ENCODE results near the gene SCNN1G. TPM values are rescaled to one million over a fixed set of nuclear protein-coding genes. Genes with fewer than 3 reads are reported as not detected.

SCNN1G gene
- total and polyA plus RNA-seq, 2 of the 4 experiments (the other 2 are of a cell fraction): not detected

GRCh38 chr16:23194497-23195221 is 12.1 kb downstream of the SCNN1G start:
- no peak for ATAC-seq (ENCODE audit: low read depth)
- H3K27me3 ChIP-seq (ENCODE audit: control insufficient read depth, insufficient read depth, low read length): no peaks in the 10 kb centered on the region
- no peak overlapping the region for H3K14ac ChIP-seq (replicated peaks; ENCODE audit: low read depth, low read length)
- H3K27ac ChIP-seq (ENCODE audit: insufficient read depth, low read length): no peak overlapping the region
- H4K91ac ChIP-seq (ENCODE audit: insufficient read depth, low read depth, low read length): no peak overlapping the region
- H2BK120ac ChIP-seq (ENCODE audit: low read depth, low read length): no peak overlapping the region
- 87% methylated on average over 3 of the region's 9 CpGs; no CpG with 5 or more reads in 1 of the 2 experiments for WGBS, 2 experiments (ENCODE audit: extremely low coverage in 2 of 2, insufficient read length in 1 of 2)
- no peak overlapping the region for H2BK15ac ChIP-seq (ENCODE audit: low read depth, low read length)
- H3K79me1 ChIP-seq (ENCODE audit: low read depth in 1 of 2, low read length in 2 of 2): no peaks in the 10 kb centered on the region
- no peak overlapping the region for H2AK5ac ChIP-seq (ENCODE audit: low read depth, low read length)
- no peak overlapping the region for H4K8ac ChIP-seq (ENCODE audit: low read depth in 2 of 2, low read length in 2 of 2)
- dilution Hi-C loops (cut with HindIII; ENCODE audit: low sequenced_read_pairs, unreplicated experiment): no loop called here
- H4K20me1 ChIP-seq (ENCODE audit: insufficient read depth, low read length): no peaks in the 10 kb centered on the region
- no peaks in the 10 kb centered on the region for H3K9me3 ChIP-seq (ENCODE audit: control insufficient read depth, insufficient read depth, low read length)
- H3K18ac ChIP-seq (ENCODE audit: low read depth, low read length): no peak overlapping the region
- no peaks in the 10 kb centered on the region for H3K36me3 ChIP-seq (ENCODE audit: control insufficient read depth, insufficient read depth, low read length)
- no peaks in the 10 kb centered on the region for H3K9me1 ChIP-seq (ENCODE audit: insufficient read depth, low read length)
- TF ChIP-seq RFX5 (IDR thresholded peaks at IDR 0.05; ENCODE audit: low read depth, low read length): no peak
- no peak for TF ChIP-seq USF2 (IDR thresholded peaks at IDR 0.05; ENCODE audit: low read depth, low read length)
- no peak for TF ChIP-seq NFE2L2 (IDR thresholded peaks at IDR 0.05; ENCODE audit: low read depth, low read length)
- no peak for TF ChIP-seq MAFK (IDR thresholded peaks at IDR 0.05; ENCODE audit: low read depth, low read length)
- TF ChIP-seq CTCF (conservative IDR thresholded peaks at IDR 0.05; ENCODE audit: low read depth, low read length): no peak
- no peak for TF ChIP-seq BHLHE40 (IDR thresholded peaks at IDR 0.05; ENCODE audit: low read depth, low read length)
- no peak for TF ChIP-seq RCOR1 (IDR thresholded peaks at IDR 0.05; ENCODE audit: insufficient replicate concordance, low read length)
- TF ChIP-seq MXI1 (IDR thresholded peaks at IDR 0.05; ENCODE audit: borderline replicate concordance, low read depth, low read length): no peak
- TF ChIP-seq CHD1 (IDR thresholded peaks at IDR 0.05; ENCODE audit: low read depth, low read length): no peak
- no peak for TF ChIP-seq CEBPB (IDR thresholded peaks at IDR 0.05; ENCODE audit: low read depth, low read length)
- no peak for TF ChIP-seq MAZ (IDR thresholded peaks at IDR 0.05; ENCODE audit: borderline replicate concordance, low read depth, low read length)
- no peak for TF ChIP-seq SMC3 (IDR thresholded peaks at IDR 0.05; ENCODE audit: low read depth, low read length)
- TF ChIP-seq RAD21 (IDR thresholded peaks at IDR 0.05; ENCODE audit: low read length): no peak
- TF ChIP-seq POLR2A (IDR thresholded peaks at IDR 0.05; ENCODE audit: low read depth, low read length): no peak
- TF ChIP-seq FOS (IDR thresholded peaks at IDR 0.05; ENCODE audit: low read depth, low read length): no peak
- TF ChIP-seq ELK1 (IDR thresholded peaks at IDR 0.05; ENCODE audit: borderline replicate concordance, low read depth, low read length): no peak
- H4K5ac ChIP-seq (ENCODE audit: low read depth, low read length): no peak overlapping the region
- H3K4me3 ChIP-seq (ENCODE audit: insufficient read depth, low read depth, low read length): no peak overlapping the region
- H2BK20ac ChIP-seq (ENCODE audit: low read depth, low read length): no peak overlapping the region
- no TSS peak for BruUV-seq (replicated peaks)
- intact Hi-C loops (cut with micrococcal nuclease): no loop called here
- no peak overlapping the region for H3K9ac ChIP-seq (ENCODE audit: low read depth, low read length)
- no peak overlapping the region for H3K4me2 ChIP-seq (ENCODE audit: low read depth, low read length)
- H2AK9ac ChIP-seq (replicated peaks; ENCODE audit: low read depth, low read length, poor library complexity): no peak overlapping the region
- no peaks in the 10 kb centered on the region for H3K4me1 ChIP-seq (ENCODE audit: control insufficient read depth, insufficient read depth, low read length)
- H3K23ac ChIP-seq (ENCODE audit: low read depth, low read length): no peak overlapping the region
- H3K4ac ChIP-seq (ENCODE audit: low read depth, low read length): no peak overlapping the region
- in situ Hi-C loops (cut with MboI; ENCODE audit: low sequenced_read_pairs): no loop called here
- H2AFZ ChIP-seq (replicated peaks; ENCODE audit: low read length, poor library complexity): no peak overlapping the region
- H3K56ac ChIP-seq (ENCODE audit: extremely low read depth, insufficient read depth, low read length): no peak overlapping the region
- H2BK5ac ChIP-seq (ENCODE audit: low read depth, low read length, poor library complexity, severe bottlenecking): no peak overlapping the region
- ChIA-PET POLR2A (ENCODE audit: unreplicated experiment) (no interaction called here), CTCF (no interaction called here)
- no peak for DNase-seq

Data from IMR-90 (cell line).